HL-60 (cell line): ENCODE results near the gene TP53BP1.

Experiments
- CTCF ChIP-seq: IDR thresholded peaks from one replicate; pipeline ENCODE4 v1.5.1; 2011; ENCODE audit warnings: low read length, control low read depth, inconsistent platforms; ENCODE audit not compliant: insufficient read depth
- POLR2AphosphoS5 ChIP-seq: IDR thresholded peaks from 2 replicates; pipeline ENCODE4 v1.6.1; 2012; ENCODE audit warnings: low read depth
- REST ChIP-seq: IDR thresholded peaks from 2 replicates; pipeline ENCODE4 v1.6.1; 2012; ENCODE audit warnings: low read depth; ENCODE audit not compliant: insufficient replicate concordance

- TF ChIP-seq CTCF, result no peak
- no peak for TF ChIP-seq REST
- TF ChIP-seq POLR2AphosphoS5, result no peak
Measured at GRCh38 chr15:43513550-43513949, 20.6 kb upstream of the TP53BP1 start.
